GM11168 (cell line): ENCODE measurements around the gene VRK2.
"Not testable (repeated sequence)": the region's sequence is repeated elsewhere in the genome, so short reads cannot be mapped to it uniquely, and the experiment has no call there.

Experiments
- in situ Hi-C: fragments of 300-500 bp; cut with MboI; formaldehyde crosslinking; loops from one replicate; pipeline ENCODE4 v1.12.0; 2022; ENCODE audit warnings: low sequenced_read_pairs; ENCODE audit not compliant: unreplicated experiment

VRK2 gene

GRCh38 chr2:58146707-58147106 is 100.1 kb downstream of the VRK2 start:
- in situ Hi-C loops: no loop called here

- in situ Hi-C loops: no loop called here
Measured at GRCh38 chr2:58155160-58155778, 108.7 kb downstream of the VRK2 start.

- in situ Hi-C loops: no loop called here
Measured at GRCh38 chr2:58156780-58157179, 110.2 kb downstream of the VRK2 start.

- in situ Hi-C loops: no loop called here
Measured at GRCh38 chr2:58157754-58158153, 111.1 kb downstream of the VRK2 start.

- in situ Hi-C loops: no loop called here
Measured at GRCh38 chr2:58158481-58158880, 111.9 kb downstream of the VRK2 start.

GRCh38 chr2:58163913-58164312 is 117.3 kb downstream of the VRK2 start:
- in situ Hi-C loops: no loop called here

GRCh38 chr2:58168130-58168529 is 121.5 kb downstream of the VRK2 start:
- in situ Hi-C loops: not testable (repeated sequence)

- in situ Hi-C loops: not testable (repeated sequence)
Measured at GRCh38 chr2:58169845-58170244, 123.2 kb downstream of the VRK2 start.

- in situ Hi-C loops: not testable (repeated sequence)
Measured at GRCh38 chr2:58170334-58170933, 123.8 kb downstream of the VRK2 start.

GRCh38 chr2:58171831-58172230 is 125.2 kb downstream of the VRK2 start:
- in situ Hi-C loops: not testable (repeated sequence)

- in situ Hi-C loops: not testable (repeated sequence)
Measured at GRCh38 chr2:58177187-58177586, 130.6 kb downstream of the VRK2 start.

GRCh38 chr2:58180175-58180574 is 133.6 kb downstream of the VRK2 start:
- in situ Hi-C loops: not testable (repeated sequence)

- in situ Hi-C loops: no loop called here
Measured at GRCh38 chr2:58180635-58181034, 134.0 kb downstream of the VRK2 start.

- in situ Hi-C loops: no loop called here
Measured at GRCh38 chr2:58182527-58182926, 135.9 kb downstream of the VRK2 start.

- in situ Hi-C loops: no loop called here
Measured at GRCh38 chr2:58186501-58186900, 139.9 kb downstream of the VRK2 start.

GRCh38 chr2:58187022-58187421 is 140.4 kb downstream of the VRK2 start:
- in situ Hi-C loops: not testable (repeated sequence)

GRCh38 chr2:58194458-58194857 is 147.9 kb downstream of the VRK2 start:
- in situ Hi-C loops: no loop called here

- in situ Hi-C loops: no loop called here
Measured at GRCh38 chr2:58195662-58196061, 149.1 kb downstream of the VRK2 start.

GRCh38 chr2:58197894-58198293 is 151.3 kb downstream of the VRK2 start:
- in situ Hi-C loops: no loop called here

GRCh38 chr2:58202404-58202803 is 155.8 kb downstream of the VRK2 start:
- in situ Hi-C loops: no loop called here

- in situ Hi-C loops: no loop called here
Measured at GRCh38 chr2:58203018-58203417, 156.4 kb downstream of the VRK2 start.
